B cell (primary cell): ENCODE data around the gene SART3. TPM values are rescaled to one million over a fixed set of nuclear protein-coding genes. Genes with fewer than 3 reads are reported as not detected.

Experiments used
- ATAC-seq: fragments of 200-7000 bp; cut with Tn5 transposase; one replicate; pipeline ENCODE4 v1.10.0; 2021; ENCODE audit warnings: low read depth, mild to moderate bottlenecking, moderate number of reproducible peaks, moderate library complexity
- CTCF ChIA-PET: fragments of 350-600 bp; sonication (Branson Sonifier 250); formaldehyde crosslinking; loops from one replicate; lab custom pipeline; 2021; ENCODE audit warnings: antibody characterized with exemption, inconsistent platforms; lab: Charles Lee
- POLR2A ChIA-PET: fragments of 350-600 bp; sonication (Branson Sonifier 250); formaldehyde crosslinking; loops from one replicate; lab custom pipeline; 2021; ENCODE audit warnings: antibody characterized with exemption; lab: Charles Lee
- DNase-seq: peaks from one replicate; pipeline ENCODE4 v3.0.0; 2013
- H2AFZ ChIP-seq: 2 replicates; pipeline ENCODE4 v1.6.1; 2012; ENCODE audit warnings: mild to moderate bottlenecking, low read depth, low read length; ENCODE audit not compliant: insufficient read depth, poor library complexity, severe bottlenecking
- H3K27ac ChIP-seq, 2 donors: 1 replicate in 1 of 2; 2 replicates in 1 of 2; pipeline ENCODE4 v1.5.1; 2012 to 2013; ENCODE audit warnings: low read length in 2 of 2, mild to moderate bottlenecking in 2 of 2, moderate library complexity in 1 of 2
- H3K27me3 ChIP-seq, 4 experiments: fragments of 200-600 bp in 1 of 4; sonication (generic) in 1 of 4; replicated peaks in 1 of 4; 1 replicate in 2 of 4; 2 replicates in 2 of 4; pipeline versions ENCODE4 v1.6.1 to v1.7.0; 2013 to 2016; ENCODE audit warnings: low read length in 3 of 4, mild to moderate bottlenecking in 2 of 4, mixed read lengths in 1 of 4, moderate library complexity in 1 of 4; ENCODE audit not compliant: insufficient read depth in 4 of 4, control insufficient read depth in 3 of 4; ENCODE audit errors: control extremely low read depth in 1 of 4
- H3K36me3 ChIP-seq, 2 experiments: replicated peaks in 1 of 2; 1 replicate in 1 of 2; 2 replicates in 1 of 2; pipeline versions ENCODE4 v1.6.1 to v1.7.1; 2013; ENCODE audit warnings: low read length in 1 of 2; ENCODE audit not compliant: insufficient read depth in 2 of 2, control insufficient read depth in 1 of 2; ENCODE audit errors: control extremely low read depth in 1 of 2, extremely low read depth in 1 of 2
- H3K4me1 ChIP-seq, 2 donors: fragments of 200-600 bp in 1 of 2; sonication (generic) in 1 of 2; 1 replicate in 1 of 2; 2 replicates in 1 of 2; pipeline versions ENCODE4 v1.5.1 to v1.6.1; 2013 to 2017; ENCODE audit warnings: low read length in 2 of 2; ENCODE audit not compliant: control insufficient read depth in 2 of 2, insufficient read depth in 2 of 2
- H3K4me2 ChIP-seq: replicated peaks from 2 replicates; pipeline ENCODE3; 2012; ENCODE audit warnings: mild to moderate bottlenecking, low read depth, low read length; ENCODE audit not compliant: poor library complexity, severe bottlenecking
- H3K4me3 ChIP-seq, 5 experiments: fragments of 200-600 bp in 1 of 5; sonication (generic) in 1 of 5; 1 replicate in 3 of 5; 2 replicates in 2 of 5; pipeline versions ENCODE4 v1.5.1 to v1.7.0; 2011 to 2016; ENCODE audit warnings: low read length in 4 of 5, mild to moderate bottlenecking in 4 of 5, low read depth in 2 of 5, control low read depth in 1 of 5, moderate library complexity in 1 of 5; ENCODE audit not compliant: insufficient read depth in 1 of 5; ENCODE audit errors: control extremely low read depth in 1 of 5, extremely low read depth in 1 of 5
- H3K79me2 ChIP-seq: fragments of 200-600 bp; sonication (generic); one replicate; pipeline ENCODE4 v1.6.0; 2016; ENCODE audit warnings: low read length; ENCODE audit not compliant: control insufficient read depth, insufficient read depth
- H3K9ac ChIP-seq: fragments of 200-600 bp; sonication (generic); 2 replicates; pipeline ENCODE4 v1.6.1; 2017; ENCODE audit warnings: mild to moderate bottlenecking, low read length, moderate library complexity
- H3K9me3 ChIP-seq, 3 donors: one replicate each; pipeline versions ENCODE4 v1.6.1 to v1.7.1; 2013; ENCODE audit warnings: low read length in 2 of 3; ENCODE audit not compliant: control insufficient read depth in 2 of 3, insufficient read depth in 1 of 3; ENCODE audit errors: control extremely low read depth in 1 of 3
- H4K20me1 ChIP-seq: 2 replicates; pipeline ENCODE4 v1.6.0; 2012; ENCODE audit warnings: mild to moderate bottlenecking, low read length; ENCODE audit not compliant: insufficient read depth, control insufficient read depth, poor library complexity, severe bottlenecking
- H3K27ac Mint-ChIP-seq: one replicate; pipeline ENCODE4 v1.8.0; 2021; ENCODE audit warnings: mixed read lengths
- H3K27me3 Mint-ChIP-seq: one replicate; pipeline ENCODE4 v1.8.0; 2021; ENCODE audit warnings: mixed read lengths
- H3K4me1 Mint-ChIP-seq: one replicate; pipeline ENCODE4 v1.8.0; 2021; ENCODE audit warnings: mixed read lengths
- H3K4me3 Mint-ChIP-seq: one replicate; pipeline ENCODE4 v1.8.0; 2021; ENCODE audit warnings: mixed read lengths
- H3K9me3 Mint-ChIP-seq: one replicate; pipeline ENCODE4 v1.8.0; 2022; ENCODE audit warnings: mixed read lengths; ENCODE audit not compliant: insufficient read depth
- CTCF ChIP-seq: fragments of 200-600 bp; IDR thresholded peaks from one replicate; pipeline ENCODE4 v1.8.0; 2022; ENCODE audit warnings: antibody characterized with exemption, mild to moderate bottlenecking
- EZH2 ChIP-seq: IDR thresholded peaks from 2 replicates; pipeline ENCODE4 v1.6.1; 2012; ENCODE audit warnings: borderline replicate concordance, low read depth, mild to moderate bottlenecking, moderate library complexity, low read length; ENCODE audit not compliant: insufficient read depth, poor library complexity, severe bottlenecking
- WGBS: methylation state at CpG from one replicate; pipeline ENCODE4 v1.1.5; 2013; ENCODE audit warnings: missing lambda C conversion rate; ENCODE audit not compliant: insufficient coverage; 5-methylcytosine and 5-hydroxymethylcytosine counted together
- intact Hi-C: fragments of 100-400 bp; cut with micrococcal nuclease; formaldehyde crosslinking; loops from one replicate; pipeline ENCODE4 v1.10.0; 2022
- polyA plus RNA-seq: library from polyadenylated mRNA; depleted of rRNA; stranded (reverse); fragments of >200 nt; gene quantifications from 2 replicates; pipeline ENCODE4 v1.2.3, GENCODE V29; 2012
- total RNA-seq, 2 donors: library from RNA; stranded (reverse); fragments of 120-200 nt in 1 of 2; gene quantifications; 1 replicate in 1 of 2; 2 replicates in 1 of 2; pipeline versions ENCODE4 v1.2.3 to v1.2.4, GENCODE V29; 2013 to 2022

SART3 gene
- total and polyA plus RNA-seq, 2 donors (not counting 1 experiment from before 2014, with no cell fraction given), result 24.1 to 131 TPM

DNA sequence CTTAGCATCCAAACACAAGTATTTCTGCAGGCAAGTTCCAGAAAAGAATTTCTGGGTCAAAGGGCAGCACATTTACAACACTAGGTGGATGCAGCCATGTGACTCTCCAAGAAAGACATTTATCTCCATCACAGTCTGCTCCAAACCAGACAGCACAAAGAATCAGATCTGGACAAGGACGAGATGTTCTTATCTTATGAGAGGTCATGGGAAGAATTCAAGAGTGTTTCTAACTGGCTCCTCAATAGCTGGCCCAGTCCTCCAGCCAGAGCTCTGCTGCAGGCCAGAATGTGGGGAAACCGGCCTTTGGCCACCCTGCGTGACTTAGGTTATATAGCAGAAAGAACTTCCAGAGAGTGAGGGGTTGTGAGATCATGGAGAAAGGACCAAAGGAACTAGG is 19.6 kb upstream of the SART3 start:
- no peak overlapping the region for H3K4me3 ChIP-seq
- no peaks in the 10 kb centered on the region for H3K79me2 ChIP-seq
- CTCF ChIA-PET, result interaction anchor here (0.7 kb wide), 1 partner anchor 24 kb away, joined by 3 read pairs; no protein-coding TSS in a partner anchor
- no peaks in the 10 kb centered on the region for H4K20me1 ChIP-seq
- no peak for ATAC-seq
- no peak for TF ChIP-seq EZH2
- no peak for TF ChIP-seq CTCF
- no peaks in the 10 kb centered on the region for H3K27me3 ChIP-seq
- Mint-ChIP-seq H3K27me3 (peaks cover 4% of the 10 kb centered on the region), H3K4me3 (no peak overlapping the region), H3K9me3 (peaks cover 3% of the 10 kb centered on the region), H3K4me1 (peaks cover 26% of the 10 kb centered on the region), H3K27ac (no peak overlapping the region)
- H3K9me3 ChIP-seq, result peaks cover 0 to 4% (median 0%) of the 10 kb centered on the region in 3 donors
- DNase-seq, result no peak
- H3K36me3 ChIP-seq, result no peaks in the 10 kb centered on the region
- no peak overlapping the region for H3K9ac ChIP-seq
- POLR2A ChIA-PET, result no interaction called here
- H3K4me2 ChIP-seq, result no peak overlapping the region
- H3K4me1 ChIP-seq, result peaks cover 7 to 9% of the 10 kb centered on the region in 2 donors
- H2AFZ ChIP-seq, result no peak overlapping the region
- no peak overlapping the region for H3K27ac ChIP-seq
- WGBS, result 97% methylated on average over 3 of the region's 3 CpGs
- intact Hi-C loops, result no loop called here

- Histone ChIP-seq H3K4me1 (peaks cover 7 to 9% of the 10 kb centered on the region in 2 donors), H3K4me2 (no peak overlapping the region), H2AFZ (no peak overlapping the region), H3K27me3 (no peaks in the 10 kb centered on the region), H3K36me3 (no peaks in the 10 kb centered on the region), H3K9me3 (peaks cover 0 to 4% (median 0%) of the 10 kb centered on the region in 3 donors), H3K27ac (no peak overlapping the region), H3K4me3 (no peak overlapping the region), H4K20me1 (no peaks in the 10 kb centered on the region), H3K9ac (no peak overlapping the region), H3K79me2 (no peaks in the 10 kb centered on the region)
- no peak for DNase-seq
- ChIA-PET POLR2A (no interaction called here), CTCF (interaction anchor here (1.2 to 4.2 kb wide), 4 partner anchors 10 to 39 kb away, joined by 4 to 29 read pairs (median 6); no protein-coding TSS in a partner anchor)
- TF ChIP-seq EZH2, result no peak
- Mint-ChIP-seq H3K9me3 (peaks cover 3% of the 10 kb centered on the region), H3K27ac (no peak overlapping the region), H3K4me1 (peaks cover 33% of the 10 kb centered on the region), H3K4me3 (no peak overlapping the region), H3K27me3 (no peaks in the 10 kb centered on the region)
- 98% methylated on average over 3 of the region's 3 CpGs for WGBS
- intact Hi-C loops, result no loop called here
- ATAC-seq, result no peak
Measured at GRCh38 chr12:108578813-108579212, 17.8 kb upstream of the SART3 start.
